ENCODE measurements around the gene FBXW8. TPM values are rescaled to one million over a fixed set of nuclear protein-coding genes. Genes with fewer than 3 reads are reported as not detected.

FBXW8 gene
- polyA plus RNA-seq, 1 donor (not counting 4 experiments of a cell fraction or from before 2014, with no cell fraction given) = 5.0 TPM

DNA sequence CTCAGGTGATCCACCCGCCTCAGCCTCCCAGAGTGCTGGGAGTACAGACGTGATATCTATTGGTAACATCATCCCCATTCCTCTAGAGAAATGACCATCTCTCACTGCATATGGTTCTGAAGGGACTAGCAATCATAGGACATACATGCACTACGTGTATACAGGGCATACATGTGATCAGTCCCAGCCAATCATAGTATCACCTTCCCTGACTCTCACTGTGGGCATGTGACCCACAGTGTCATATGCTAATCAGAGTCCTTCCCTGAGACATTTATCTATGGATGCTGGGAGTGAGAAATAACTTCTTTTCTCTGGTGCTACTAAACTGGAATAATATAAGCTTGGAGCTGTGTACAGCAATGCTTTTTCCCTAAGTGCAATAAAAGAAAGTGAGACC, 12.1 kb upstream of the FBXW8 start:
- dilution Hi-C loops (cut with MboI; ENCODE audit: extremely low pct_ligation_motif_present, low sequenced_read_pairs) = no loop called here
- no peak overlapping the region for H3K27ac ChIP-seq (ENCODE audit: control insufficient read depth, insufficient read depth, low read length)
- no peaks in the 10 kb centered on the region for H3K9me1 ChIP-seq (ENCODE audit: control insufficient read depth, extremely low read depth, insufficient read depth, low read length)
- H4K20me1 ChIP-seq (ENCODE audit: control insufficient read depth, extremely low read depth, insufficient read depth, low read length) = no peaks in the 10 kb centered on the region
- TF ChIP-seq, protein P1, sequence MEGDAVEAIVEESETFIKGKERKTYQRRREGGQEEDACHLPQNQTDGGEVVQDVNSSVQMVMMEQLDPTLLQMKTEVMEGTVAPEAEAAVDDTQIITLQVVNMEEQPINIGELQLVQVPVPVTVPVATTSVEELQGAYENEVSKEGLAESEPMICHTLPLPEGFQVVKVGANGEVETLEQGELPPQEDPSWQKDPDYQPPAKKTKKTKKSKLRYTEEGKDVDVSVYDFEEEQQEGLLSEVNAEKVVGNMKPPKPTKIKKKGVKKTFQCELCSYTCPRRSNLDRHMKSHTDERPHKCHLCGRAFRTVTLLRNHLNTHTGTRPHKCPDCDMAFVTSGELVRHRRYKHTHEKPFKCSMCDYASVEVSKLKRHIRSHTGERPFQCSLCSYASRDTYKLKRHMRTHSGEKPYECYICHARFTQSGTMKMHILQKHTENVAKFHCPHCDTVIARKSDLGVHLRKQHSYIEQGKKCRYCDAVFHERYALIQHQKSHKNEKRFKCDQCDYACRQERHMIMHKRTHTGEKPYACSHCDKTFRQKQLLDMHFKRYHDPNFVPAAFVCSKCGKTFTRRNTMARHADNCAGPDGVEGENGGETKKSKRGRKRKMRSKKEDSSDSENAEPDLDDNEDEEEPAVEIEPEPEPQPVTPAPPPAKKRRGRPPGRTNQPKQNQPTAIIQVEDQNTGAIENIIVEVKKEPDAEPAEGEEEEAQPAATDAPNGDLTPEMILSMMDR (optimal IDR thresholded peaks at IDR 0.05 in 1 of 3, IDR thresholded peaks at IDR 0.05 in 1 of 3, conservative IDR thresholded peaks at IDR 0.05 in 1 of 3; ENCODE audit: extremely low read depth in 1 of 3, insufficient read depth in 2 of 3, low read length in 3 of 3) = no peak
- no peak for TF ChIP-seq EZH2 (IDR thresholded peaks at IDR 0.05; ENCODE audit: low read length)
- H3K79me2 ChIP-seq (ENCODE audit: control insufficient read depth, insufficient read depth, low read length) = no peaks in the 10 kb centered on the region
- no peak overlapping the region for H3K9ac ChIP-seq (ENCODE audit: control insufficient read depth, extremely low read depth, insufficient read depth, low read length)
- no peak overlapping the region for H3K4me3 ChIP-seq (ENCODE audit: control insufficient read depth in 2 of 3, extremely low read depth in 1 of 3, insufficient read depth in 2 of 3, low read depth in 1 of 3, low read length in 3 of 3)
- H3K4me1 ChIP-seq (ENCODE audit: control insufficient read depth, extremely low read depth, insufficient read depth, low read length) = no peaks in the 10 kb centered on the region
- no peaks in the 10 kb centered on the region for H3K27me3 ChIP-seq (ENCODE audit: control insufficient read depth, extremely low read depth, insufficient read depth, low read length)
- no peak overlapping the region for H2AFZ ChIP-seq (ENCODE audit: control insufficient read depth, low read length)
- H3K4me2 ChIP-seq (ENCODE audit: control insufficient read depth, extremely low read depth, insufficient read depth, low read depth, low read length) = no peak overlapping the region
- no peak for FAIRE-seq
- no peaks in the 10 kb centered on the region for H3K36me3 ChIP-seq (ENCODE audit: control insufficient read depth in 2 of 2, extremely low read depth in 1 of 2, insufficient read depth in 2 of 2, low read length in 2 of 2)
- no peak for DNase-seq (ENCODE audit: low read depth, low spot score)
- H3K9me3 ChIP-seq (ENCODE audit: control insufficient read depth, low read depth, low read length) = no peaks in the 10 kb centered on the region

DNA sequence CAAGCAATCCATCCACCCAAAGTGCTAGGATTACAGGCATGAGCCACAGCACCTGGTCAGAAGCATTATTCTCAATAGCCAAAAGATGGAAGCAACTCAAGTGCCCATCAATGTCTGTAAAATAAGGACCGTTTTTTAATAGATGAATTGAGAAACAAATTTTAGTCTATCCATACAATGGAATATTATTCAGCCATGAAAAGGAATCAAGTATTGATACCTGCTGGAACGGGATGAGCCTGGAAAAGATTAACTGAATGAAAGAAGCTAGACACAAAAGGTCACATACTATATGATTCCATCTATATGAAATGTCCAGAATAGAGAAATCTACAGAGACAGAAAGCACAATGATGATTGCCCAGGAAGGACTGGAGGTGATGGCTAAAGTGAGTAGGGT, 9.1 kb upstream of the FBXW8 start:
- H3K9ac ChIP-seq (ENCODE audit: control insufficient read depth, extremely low read depth, insufficient read depth, low read length) = no peak overlapping the region
- no peaks in the 10 kb centered on the region for H3K27me3 ChIP-seq (ENCODE audit: control insufficient read depth, extremely low read depth, insufficient read depth, low read length)
- DNase-seq (ENCODE audit: low read depth, low spot score) = no peak
- no peak overlapping the region for H3K4me2 ChIP-seq (ENCODE audit: control insufficient read depth, extremely low read depth, insufficient read depth, low read depth, low read length)
- no peaks in the 10 kb centered on the region for H3K79me2 ChIP-seq (ENCODE audit: control insufficient read depth, insufficient read depth, low read length)
- FAIRE-seq = no peak
- H3K27ac ChIP-seq (ENCODE audit: control insufficient read depth, insufficient read depth, low read length) = no peak overlapping the region
- no peak overlapping the region for H3K4me3 ChIP-seq (ENCODE audit: control insufficient read depth in 2 of 3, extremely low read depth in 1 of 3, insufficient read depth in 2 of 3, low read depth in 1 of 3, low read length in 3 of 3)
- no peaks in the 10 kb centered on the region for H3K4me1 ChIP-seq (ENCODE audit: control insufficient read depth, extremely low read depth, insufficient read depth, low read length)
- dilution Hi-C loops (cut with MboI; ENCODE audit: extremely low pct_ligation_motif_present, low sequenced_read_pairs) = no loop called here
- no peaks in the 10 kb centered on the region for H3K9me3 ChIP-seq (ENCODE audit: control insufficient read depth, low read depth, low read length)
- H2AFZ ChIP-seq (ENCODE audit: control insufficient read depth, low read length) = no peak overlapping the region
- TF ChIP-seq, protein P1 (optimal IDR thresholded peaks at IDR 0.05 in 1 of 3, IDR thresholded peaks at IDR 0.05 in 1 of 3, conservative IDR thresholded peaks at IDR 0.05 in 1 of 3; ENCODE audit: extremely low read depth in 1 of 3, insufficient read depth in 2 of 3, low read length in 3 of 3) = no peak
- TF ChIP-seq EZH2 (IDR thresholded peaks at IDR 0.05; ENCODE audit: low read length) = no peak
- no peaks in the 10 kb centered on the region for H3K9me1 ChIP-seq (ENCODE audit: control insufficient read depth, extremely low read depth, insufficient read depth, low read length)
- H4K20me1 ChIP-seq (ENCODE audit: control insufficient read depth, extremely low read depth, insufficient read depth, low read length) = no peaks in the 10 kb centered on the region
- H3K36me3 ChIP-seq (ENCODE audit: control insufficient read depth in 2 of 2, extremely low read depth in 1 of 2, insufficient read depth in 2 of 2, low read length in 2 of 2) = no peaks in the 10 kb centered on the region

All from keratinocyte (primary cell).